KOPT-K1 (cell line): ENCODE measurements around the gene TICAM2.
"Not testable (repeated sequence)": the region's sequence is repeated elsewhere in the genome, so short reads cannot be mapped to it uniquely, and the experiment has no call there.

Source experiments
- H3K27ac ChIP-seq: fragments of 200-600 bp; sonication (generic); 2 replicates; pipeline ENCODE4 v1.5.1; 2016; ENCODE audit warnings: antibody characterized with exemption, mild to moderate bottlenecking, low read depth, low read length; ENCODE audit not compliant: poor library complexity, severe bottlenecking
- H3K36me3 ChIP-seq: fragments of 200-600 bp; sonication (generic); 2 replicates; pipeline ENCODE4 v1.5.1; 2017; ENCODE audit warnings: antibody characterized with exemption, mild to moderate bottlenecking, low read length, moderate library complexity; ENCODE audit not compliant: insufficient read depth
- H3K9me3 ChIP-seq: fragments of 200-600 bp; sonication (generic); 2 replicates; pipeline ENCODE4 v1.5.1; 2017; ENCODE audit warnings: antibody characterized with exemption, low read length, mild to moderate bottlenecking; ENCODE audit not compliant: insufficient read depth, poor library complexity, severe bottlenecking

The TICAM2 gene, protein sequence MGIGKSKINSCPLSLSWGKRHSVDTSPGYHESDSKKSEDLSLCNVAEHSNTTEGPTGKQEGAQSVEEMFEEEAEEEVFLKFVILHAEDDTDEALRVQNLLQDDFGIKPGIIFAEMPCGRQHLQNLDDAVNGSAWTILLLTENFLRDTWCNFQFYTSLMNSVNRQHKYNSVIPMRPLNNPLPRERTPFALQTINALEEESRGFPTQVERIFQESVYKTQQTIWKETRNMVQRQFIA

DNA sequence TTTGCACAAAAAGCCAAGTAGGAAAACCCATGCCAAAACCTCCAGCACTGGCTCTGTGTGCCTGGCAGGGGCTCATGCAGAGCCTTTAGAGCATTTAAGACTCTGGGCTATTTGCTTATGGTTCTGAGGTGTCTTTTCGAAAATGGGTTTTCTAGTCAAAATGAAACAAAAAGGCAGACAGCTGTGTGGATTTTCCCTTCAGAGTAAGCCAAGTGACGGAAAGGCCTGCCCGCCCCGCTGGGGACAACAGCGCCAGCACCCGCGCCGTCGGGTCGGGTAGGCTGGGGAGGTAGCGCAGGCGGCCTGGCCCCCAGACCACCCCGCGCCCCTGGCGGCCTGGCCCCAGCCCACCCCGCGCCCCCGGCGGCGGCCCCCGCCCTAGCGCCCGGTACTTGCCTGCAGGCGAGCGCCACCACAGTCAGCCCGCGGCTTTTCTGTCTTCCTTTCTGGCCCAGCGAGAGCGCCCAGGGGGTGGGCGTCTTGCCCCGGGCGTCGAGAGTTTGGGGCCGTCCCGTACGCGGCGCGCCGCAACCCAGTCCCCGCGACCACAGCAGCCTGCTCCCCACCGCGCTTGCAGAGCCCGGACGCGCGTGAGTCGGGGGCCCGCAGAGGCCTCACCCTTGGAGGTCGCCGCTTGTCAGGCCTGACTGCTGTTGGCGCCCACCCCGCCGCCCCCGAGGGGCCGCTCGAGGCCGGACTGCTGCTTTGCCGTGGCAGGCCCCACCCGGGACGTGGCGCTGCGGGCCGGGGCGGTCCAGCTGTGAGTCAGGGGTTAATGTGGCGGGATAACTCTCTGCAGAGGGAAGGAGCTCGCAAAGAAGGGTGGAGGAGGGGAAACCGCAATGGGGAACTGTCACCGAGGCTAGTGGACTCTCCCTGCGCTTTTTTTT is at the start of gene TICAM2:
TSS of gene TICAM2 (minus strand) at position 779 of the 890 bp plus-strand sequence. CDS start 21,223 bp downstream, outside the sequence.
- peaks cover 46% of the 10 kb centered on the region for H3K36me3 ChIP-seq
- H3K27ac ChIP-seq, result no peak within 1 kb of the TSS
- peaks cover 5% of the 10 kb centered on the region for H3K9me3 ChIP-seq

DNA sequence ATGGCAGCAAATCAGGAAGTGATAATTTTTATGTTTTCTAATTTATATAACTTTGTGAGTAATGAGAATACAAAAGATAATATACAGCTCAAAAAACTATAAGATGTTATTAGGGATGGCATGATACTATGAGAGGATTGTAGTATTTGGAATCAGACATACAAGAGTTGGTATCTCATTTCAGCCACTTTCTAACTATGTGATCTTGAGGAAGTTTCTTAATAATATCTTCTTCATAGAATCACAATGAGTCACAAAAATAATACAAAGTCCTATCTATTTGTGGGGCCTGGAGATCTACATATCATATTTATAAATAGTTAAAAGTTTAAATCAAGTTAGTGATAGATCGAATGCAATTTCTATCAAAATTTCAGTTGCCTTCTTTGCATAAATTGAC is 47.3 kb upstream of the TICAM2 start:
- no peak overlapping the region for H3K27ac ChIP-seq
- no peaks in the 10 kb centered on the region for H3K9me3 ChIP-seq
- no peaks in the 10 kb centered on the region for H3K36me3 ChIP-seq

DNA sequence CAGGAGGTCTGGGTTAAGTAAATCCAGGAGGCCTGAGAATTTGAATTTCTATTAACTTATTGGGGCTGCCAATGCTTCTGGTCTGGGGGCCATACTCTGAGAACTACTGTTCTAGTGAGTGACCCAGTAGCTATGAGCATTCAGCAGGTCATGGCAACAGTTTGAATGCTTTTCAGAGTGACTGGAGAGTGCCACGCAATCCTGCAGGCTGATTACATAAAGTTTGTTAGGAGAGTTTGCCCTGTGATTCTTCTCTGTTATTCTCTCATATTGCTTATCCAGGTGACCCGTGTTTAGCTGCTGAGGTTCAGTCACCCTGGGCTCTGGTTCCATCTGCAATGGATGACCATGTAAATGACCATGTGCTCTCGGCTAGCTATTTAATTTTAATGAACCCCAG is 45.8 kb upstream of the TICAM2 start:
- Histone ChIP-seq H3K27ac (no peak overlapping the region), H3K9me3 (no peaks in the 10 kb centered on the region), H3K36me3 (no peaks in the 10 kb centered on the region)

DNA sequence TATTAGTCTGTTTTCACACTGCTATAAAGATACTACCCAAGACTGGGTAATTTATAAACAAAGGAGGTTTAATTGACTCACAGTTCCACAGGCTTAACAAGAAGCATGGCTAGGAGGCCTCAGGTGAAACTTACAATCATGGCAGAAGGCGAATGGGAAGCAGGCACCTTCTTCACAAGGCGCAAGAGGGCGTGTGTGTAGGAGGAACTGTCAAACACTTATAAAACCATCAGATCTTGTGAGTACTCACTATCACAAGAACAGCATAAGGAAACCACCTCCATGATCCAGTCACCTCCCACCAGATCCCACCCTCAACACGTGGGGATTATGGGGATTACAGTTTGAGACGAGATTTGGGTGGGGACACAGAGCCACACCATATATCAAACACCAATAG is 43.1 kb upstream of the TICAM2 start:
- H3K36me3 ChIP-seq, H3K27ac ChIP-seq, H3K9me3 ChIP-seq: not testable (repeated sequence)

DNA sequence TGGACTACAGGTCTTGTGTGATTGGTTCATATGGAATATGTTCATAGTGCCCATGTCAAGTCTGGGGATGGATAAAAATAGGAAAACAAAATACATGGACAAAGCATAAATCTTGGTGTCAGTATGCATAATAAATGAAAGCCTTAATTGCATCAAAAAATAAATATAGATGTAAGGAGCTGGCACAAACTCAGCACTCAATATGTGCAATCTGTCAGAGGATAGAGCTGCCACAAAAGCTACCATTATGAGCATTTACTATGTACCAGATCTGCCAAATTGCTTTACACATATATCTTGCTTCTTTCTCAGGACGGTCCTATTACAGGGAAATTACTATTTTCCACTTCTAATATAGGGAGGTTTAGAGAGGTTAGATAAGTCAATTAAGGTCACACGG is 41.8 kb upstream of the TICAM2 start:
- Histone ChIP-seq H3K36me3 (no peaks in the 10 kb centered on the region), H3K27ac (no peak overlapping the region), H3K9me3 (no peaks in the 10 kb centered on the region)

DNA sequence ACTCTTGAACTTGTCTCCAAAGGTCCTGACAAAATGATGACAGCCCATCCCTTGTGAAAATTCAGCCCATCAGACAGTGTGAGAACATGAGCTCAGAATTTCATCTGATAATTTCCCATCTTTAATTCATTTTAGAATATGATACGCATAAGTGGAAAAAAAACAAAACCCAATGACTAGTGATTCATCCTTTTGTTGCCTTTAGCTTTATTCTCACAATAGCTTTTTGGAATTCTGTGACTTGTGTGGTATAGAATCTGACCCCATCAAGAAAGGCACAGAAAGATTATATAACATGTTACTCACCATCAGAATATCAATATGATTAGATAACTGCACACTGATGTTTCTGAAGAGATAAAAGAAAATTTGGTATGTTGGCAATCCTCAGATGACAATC is 39.7 kb upstream of the TICAM2 start:
- Histone ChIP-seq H3K9me3 (no peaks in the 10 kb centered on the region), H3K36me3 (no peaks in the 10 kb centered on the region), H3K27ac (no peak overlapping the region)

DNA sequence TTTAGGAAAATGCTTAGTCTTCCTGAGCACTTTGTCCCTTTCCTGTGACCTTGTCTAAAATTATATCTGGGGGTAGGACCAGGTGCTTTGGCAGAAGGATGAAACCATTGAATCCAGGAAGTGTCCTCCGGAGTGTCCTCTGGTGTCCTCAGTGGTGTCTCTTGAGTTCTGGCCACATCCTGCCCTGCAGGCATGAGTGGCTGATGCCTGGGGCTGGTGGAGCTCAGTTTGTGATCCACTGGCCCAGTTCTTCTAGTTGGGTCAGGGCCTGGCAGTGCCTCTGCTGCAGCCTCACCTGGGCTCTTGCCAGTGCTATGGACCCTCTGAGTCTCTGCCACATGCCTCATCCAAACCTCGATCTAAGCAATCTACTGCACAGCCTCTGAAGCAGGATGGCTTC is 38.0 kb upstream of the TICAM2 start:
- Histone ChIP-seq H3K36me3 (no peaks in the 10 kb centered on the region), H3K27ac (no peak overlapping the region), H3K9me3 (no peaks in the 10 kb centered on the region)

DNA sequence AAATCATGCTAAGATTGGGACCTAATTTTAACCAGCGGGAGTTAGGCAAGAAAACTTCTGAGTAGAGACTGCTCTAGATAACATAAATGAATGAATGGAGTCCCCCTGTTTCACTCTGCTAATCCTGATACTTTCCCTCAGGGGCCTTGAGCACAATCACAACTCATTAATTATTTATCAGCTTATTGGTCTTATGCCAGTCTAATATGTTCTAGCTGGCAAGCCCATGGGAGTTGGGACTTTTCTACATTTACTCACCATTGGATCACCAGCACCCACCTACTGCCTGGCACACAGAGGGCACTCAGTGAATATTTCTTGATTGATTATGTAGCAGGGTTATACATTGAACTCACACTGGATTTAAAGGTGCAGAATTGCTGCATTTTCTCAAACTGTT is 37.1 kb upstream of the TICAM2 start:
- Histone ChIP-seq H3K27ac (no peak overlapping the region), H3K36me3 (no peaks in the 10 kb centered on the region), H3K9me3 (no peaks in the 10 kb centered on the region)

DNA sequence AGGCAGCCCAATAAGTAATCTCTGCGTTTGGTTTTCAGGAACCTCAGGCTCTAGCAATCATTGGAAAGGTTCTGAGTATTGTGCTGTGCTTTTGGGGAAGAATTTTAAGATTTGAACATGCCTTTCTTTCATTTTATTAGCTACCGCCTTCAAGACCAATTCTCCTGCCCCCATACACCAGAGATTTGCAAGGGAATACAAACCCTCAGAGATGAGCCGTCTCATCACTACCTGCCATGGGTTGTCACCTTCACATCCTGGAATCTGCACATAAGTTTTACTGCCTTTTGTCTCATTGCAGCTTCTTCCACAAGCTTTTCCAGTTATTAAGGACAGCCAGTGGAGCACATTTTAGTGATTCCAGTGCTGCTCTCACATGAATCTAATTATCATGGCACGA is 35.2 kb upstream of the TICAM2 start:
- Histone ChIP-seq H3K9me3 (no peaks in the 10 kb centered on the region), H3K27ac (no peak overlapping the region), H3K36me3 (no peaks in the 10 kb centered on the region)

DNA sequence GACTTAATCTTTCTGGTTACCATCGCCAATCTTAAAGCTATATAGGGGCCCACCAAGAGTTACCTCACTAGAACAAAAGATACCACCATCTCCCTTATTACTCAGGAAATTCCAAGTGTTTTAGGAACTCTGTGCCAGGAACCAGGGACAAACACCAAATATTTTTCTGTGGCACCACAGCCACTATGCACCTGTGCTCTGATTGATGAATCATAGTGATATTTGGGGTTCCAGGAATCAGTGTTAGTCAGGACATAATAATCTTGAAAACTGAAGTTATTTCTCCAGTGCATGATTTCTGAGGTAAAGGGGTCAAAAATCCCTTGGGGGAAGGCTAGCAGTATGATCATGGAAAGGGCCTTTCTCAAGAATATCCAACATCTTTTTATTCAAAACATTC is 33.7 kb upstream of the TICAM2 start:
- Histone ChIP-seq H3K36me3 (no peaks in the 10 kb centered on the region), H3K9me3 (no peaks in the 10 kb centered on the region), H3K27ac (no peak overlapping the region)

DNA sequence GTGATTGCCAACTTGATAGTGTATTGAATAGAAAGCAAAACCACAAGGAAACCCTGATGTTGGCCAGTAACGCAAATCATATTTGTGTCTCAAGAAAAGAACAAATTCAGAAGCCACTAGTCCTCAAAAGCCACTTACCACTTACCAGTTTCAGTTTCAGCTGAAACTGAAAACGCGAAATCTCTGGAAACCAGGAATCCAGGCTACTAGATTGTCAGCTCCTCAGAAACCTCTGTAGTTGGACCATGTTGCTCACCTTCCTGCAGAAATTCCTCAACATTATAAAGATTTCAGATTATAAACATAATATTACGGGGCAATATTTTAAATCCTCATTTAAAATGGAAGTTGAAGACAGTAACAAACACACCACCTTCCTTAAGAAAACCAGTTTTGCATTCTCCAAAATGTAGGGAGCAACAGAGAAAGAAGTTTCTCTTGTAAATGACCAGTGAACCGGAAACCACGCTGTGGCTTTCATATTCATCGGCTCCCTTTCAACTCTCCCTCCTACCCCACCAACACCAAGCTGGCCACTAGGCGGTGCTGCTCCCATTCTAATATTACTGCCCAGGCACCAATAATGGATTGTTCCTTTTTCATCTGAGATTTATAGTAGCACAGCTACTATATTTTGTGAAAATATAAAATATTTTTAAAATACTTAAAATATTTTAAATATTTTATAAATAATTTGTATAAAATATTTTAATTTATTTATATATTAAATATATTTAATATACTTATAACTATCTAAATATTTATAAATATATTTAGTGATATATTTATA is 32.3 kb upstream of the TICAM2 start:
- Histone ChIP-seq H3K27ac (peak overlapping the region; percentile 66), H3K36me3 (no peaks in the 10 kb centered on the region), H3K9me3 (no peaks in the 10 kb centered on the region)

DNA sequence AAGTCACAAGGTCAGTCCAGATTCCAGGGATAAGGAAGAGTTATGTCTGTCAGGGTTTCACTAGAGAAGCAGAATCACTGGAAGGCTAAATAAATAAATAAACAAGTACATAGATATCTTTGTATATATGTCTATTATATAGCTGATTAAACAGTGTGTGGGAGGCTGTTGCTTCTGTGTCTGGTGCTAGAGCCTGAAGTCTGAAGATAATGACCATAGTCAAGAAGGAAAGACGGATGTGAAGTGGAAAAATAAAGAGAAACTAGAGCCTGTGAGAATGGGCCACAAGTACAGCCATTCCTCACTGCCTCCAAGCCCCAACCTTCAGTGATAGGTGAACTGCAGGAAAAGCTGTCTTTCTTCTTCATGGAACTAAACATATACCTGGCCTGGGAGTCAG is 27.6 kb upstream of the TICAM2 start:
- H3K9me3 ChIP-seq, result no peaks in the 10 kb centered on the region
- H3K36me3 ChIP-seq, result no peaks in the 10 kb centered on the region
- H3K27ac ChIP-seq, result no peak overlapping the region

DNA sequence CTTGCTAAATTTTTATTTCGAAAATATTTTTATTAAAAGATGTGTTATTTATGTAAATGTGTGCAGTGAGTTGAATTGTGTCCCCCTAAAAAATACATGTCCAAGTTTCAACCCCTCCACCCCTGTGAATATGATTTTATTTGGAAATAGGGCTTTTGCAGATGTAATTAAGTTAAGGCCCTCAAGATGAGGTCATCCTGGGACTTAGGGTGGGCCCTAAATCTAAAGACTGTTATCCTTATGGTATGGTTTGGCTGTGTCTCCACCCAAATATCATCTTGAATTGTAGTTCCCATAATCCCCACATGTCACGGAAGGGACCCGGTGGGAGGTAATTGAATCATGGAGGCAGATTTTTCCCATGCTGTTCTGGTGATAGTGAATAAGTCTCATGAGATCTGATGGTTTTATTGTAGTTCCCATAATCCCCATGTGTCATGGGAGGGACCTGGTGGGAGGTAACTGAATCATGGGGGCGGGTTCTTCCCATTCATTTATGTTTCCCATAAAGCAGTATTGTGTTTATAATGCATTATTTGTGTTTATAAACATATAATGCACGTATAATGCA is 25.1 kb upstream of the TICAM2 start:
- Histone ChIP-seq H3K27ac (no peak overlapping the region), H3K9me3 (no peaks in the 10 kb centered on the region), H3K36me3 (peaks cover 17% of the 10 kb centered on the region)

DNA sequence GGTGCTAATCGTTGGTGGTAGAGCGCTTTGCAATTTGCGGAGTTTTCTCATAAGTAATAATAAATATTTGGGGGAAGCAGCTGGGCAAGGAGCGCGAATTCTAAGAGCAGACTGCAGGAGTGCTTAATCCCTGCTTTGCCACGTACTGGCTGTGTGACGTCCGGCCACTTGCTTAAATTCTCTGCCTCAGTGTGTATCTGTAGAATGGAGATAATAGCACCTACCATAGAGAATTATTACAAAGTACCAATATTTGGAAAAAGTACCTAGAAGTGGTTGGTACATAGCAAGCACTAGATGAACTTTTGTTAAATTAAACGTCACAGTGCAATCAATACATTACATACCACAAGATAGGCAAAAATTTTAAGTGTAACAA is 24.2 kb upstream of the TICAM2 start:
- H3K27ac ChIP-seq, result peak overlapping the region; percentile 92
- peaks cover 27% of the 10 kb centered on the region for H3K36me3 ChIP-seq

More for the DNA sequence above, 24.2 kb upstream of the TICAM2 start:
- H3K9me3 ChIP-seq, result no peaks in the 10 kb centered on the region
